Naive thymus-derived CD4-positive, alpha-beta T cell (primary cell): ENCODE data around the gene SMAP1. TPM values are rescaled to one million over a fixed set of nuclear protein-coding genes. Genes with fewer than 3 reads are reported as not detected.

Experiments used
- ATAC-seq: fragments of 150-1000 bp; cut with Tn5 transposase; 2 replicates; pipeline ENCODE4 v1.10.0; 2021; ENCODE audit warnings: mild to moderate bottlenecking, moderate library complexity
- CTCF ChIA-PET: fragments of 350-600 bp; sonication (Branson Sonifier 250); formaldehyde crosslinking; loops from one replicate; lab custom pipeline; 2021; ENCODE audit warnings: antibody characterized with exemption; lab: Charles Lee
- POLR2A ChIA-PET: fragments of 350-600 bp; sonication (Branson Sonifier 250); formaldehyde crosslinking; loops from one replicate; lab custom pipeline; 2021; ENCODE audit warnings: antibody characterized with exemption, inconsistent platforms; lab: Charles Lee
- DNase-seq, 9 donors: peaks; one replicate each; pipeline versions ENCODE4 v3.0.0 to v3.0.0-alpha.2; 2020 to 2022; ENCODE audit warnings: mixed read lengths in 1 of 9
- H3K27ac ChIP-seq: one replicate; pipeline ENCODE4 v1.7.0; 2013; ENCODE audit warnings: mild to moderate bottlenecking, low read depth, low read length, moderate library complexity
- H3K27me3 ChIP-seq, 2 donors: one replicate each; pipeline ENCODE4 v1.7.0; 2013; ENCODE audit warnings: low read length in 2 of 2, mild to moderate bottlenecking in 2 of 2, moderate library complexity in 2 of 2; ENCODE audit not compliant: control insufficient read depth in 2 of 2, insufficient read depth in 2 of 2
- H3K36me3 ChIP-seq, 3 experiments: 1 replicate in 2 of 3; 2 replicates in 1 of 3; pipeline ENCODE4 v1.7.0; 2013; ENCODE audit warnings: low read length in 3 of 3, mild to moderate bottlenecking in 3 of 3, moderate library complexity in 1 of 3; ENCODE audit not compliant: insufficient read depth in 3 of 3, control insufficient read depth in 2 of 3
- H3K4me1 ChIP-seq, 2 donors: one replicate each; pipeline ENCODE4 v1.7.0; 2013; ENCODE audit warnings: low read length in 2 of 2, mild to moderate bottlenecking in 2 of 2, moderate library complexity in 1 of 2; ENCODE audit not compliant: control insufficient read depth in 2 of 2, insufficient read depth in 2 of 2
- H3K4me3 ChIP-seq: 2 replicates; pipeline ENCODE4 v1.7.0; 2013; ENCODE audit warnings: mild to moderate bottlenecking, low read length
- H3K9me3 ChIP-seq, 3 experiments: 1 replicate in 2 of 3; 2 replicates in 1 of 3; pipeline ENCODE4 v1.7.0; 2013; ENCODE audit warnings: low read length in 3 of 3; ENCODE audit not compliant: control insufficient read depth in 2 of 3
- H3K27ac Mint-ChIP-seq, 9 donors: one replicate each; pipeline ENCODE4 v1.8.0; 2020 to 2022; ENCODE audit warnings: mixed read lengths in 9 of 9, mild to moderate bottlenecking in 8 of 9, moderate library complexity in 5 of 9, inconsistent platforms in 2 of 9
- H3K27me3 Mint-ChIP-seq, 5 donors: one replicate each; pipeline ENCODE4 v1.8.0; 2021 to 2022; ENCODE audit warnings: mixed read lengths in 5 of 5, mild to moderate bottlenecking in 1 of 5
- H3K36me3 Mint-ChIP-seq, 5 donors: one replicate each; pipeline ENCODE4 v1.8.0; 2020 to 2022; ENCODE audit warnings: mixed read lengths in 5 of 5, mild to moderate bottlenecking in 3 of 5, inconsistent platforms in 1 of 5
- H3K4me1 Mint-ChIP-seq, 7 donors: one replicate each; pipeline ENCODE4 v1.8.0; 2020 to 2022; ENCODE audit warnings: mixed read lengths in 7 of 7, mild to moderate bottlenecking in 3 of 7, inconsistent platforms in 1 of 7
- H3K4me3 Mint-ChIP-seq, 10 donors: one replicate each; pipeline ENCODE4 v1.8.0; 2020 to 2022; ENCODE audit warnings: mild to moderate bottlenecking in 10 of 10, mixed read lengths in 10 of 10, moderate library complexity in 6 of 10, inconsistent platforms in 2 of 10
- H3K9me3 Mint-ChIP-seq, 11 donors: one replicate each; pipeline ENCODE4 v1.8.0; 2020 to 2022; ENCODE audit warnings: mixed read lengths in 11 of 11, mild to moderate bottlenecking in 4 of 11, inconsistent platforms in 1 of 11, moderate library complexity in 1 of 11
- intact Hi-C, 2 donors: fragments of 100-400 bp; cut with micrococcal nuclease; formaldehyde crosslinking; loops; one replicate each; pipeline ENCODE4 v1.15.1; 2023
- polyA plus RNA-seq, 2 donors: library from polyadenylated mRNA; unstranded; fragments of 300-500 nt; fragmentation: Illumina TruSeq; gene quantifications; one replicate each; pipeline ENCODE4 v1.2.3, GENCODE V29; 2021
- total RNA-seq, 6 experiments: library from RNA in 5 of 6; stranded (reverse) in 5 of 6; gene quantifications; 1 replicate in 5 of 6; 2 replicates in 1 of 6; pipeline ENCODE4 v1.2.3 and lab custom pipeline; 2021 to 2026

SMAP1 gene
- total and polyA plus RNA-seq, 7 experiments from 2014 or later: 11.3 to 45.7 (median 19.7) TPM

- intact Hi-C loops: no loop called here
- H3K9me3 ChIP-seq: no peaks in the 10 kb centered on the region
- no peak overlapping the region for H3K4me3 ChIP-seq
- H3K27me3 ChIP-seq: no peaks in the 10 kb centered on the region
- CTCF ChIA-PET: interaction anchor here (0.9 kb wide), 1 partner anchor 10 kb away, joined by 3 read pairs; no protein-coding TSS in a partner anchor
- Mint-ChIP-seq H3K4me3 (no peak overlapping the region), H3K36me3 (no peaks in the 10 kb centered on the region), H3K4me1 (no peaks in the 10 kb centered on the region), H3K9me3 (no peaks in the 10 kb centered on the region), H3K27me3 (peaks cover 4 to 21% (median 9%) of the 10 kb centered on the region in 5 donors), H3K27ac (no peak overlapping the region)
- H3K27ac ChIP-seq: no peak overlapping the region
- H3K36me3 ChIP-seq: no peaks in the 10 kb centered on the region
- ATAC-seq (no peak), DNase-seq (no peak)
- no peaks in the 10 kb centered on the region for H3K4me1 ChIP-seq
- POLR2A ChIA-PET: no interaction called here
Measured at GRCh38 chr6:70894001-70894400, 226.3 kb downstream of the SMAP1 start.

- ATAC-seq (no peak), DNase-seq (no peak)
- no peaks in the 10 kb centered on the region for H3K36me3 ChIP-seq
- no peak overlapping the region for H3K27ac Mint-ChIP-seq
- intact Hi-C loops: no loop called here
- H3K9me3 ChIP-seq: no peaks in the 10 kb centered on the region
- ChIA-PET POLR2A (no interaction called here), CTCF (interaction anchor here (0.8 kb wide), 1 partner anchor 15 kb away, joined by 3 read pairs; no protein-coding TSS in a partner anchor)
- no peaks in the 10 kb centered on the region for H3K4me1 ChIP-seq
- H3K9me3 Mint-ChIP-seq: no peaks in the 10 kb centered on the region
- no peak overlapping the region for H3K4me3 ChIP-seq
- H3K27me3 ChIP-seq: peaks cover 0 to 4% of the 10 kb centered on the region in 2 donors
- H3K27me3 Mint-ChIP-seq: peaks cover 4 to 39% (median 32%) of the 10 kb centered on the region in 5 donors
- no peaks in the 10 kb centered on the region for H3K4me1 Mint-ChIP-seq
- no peak overlapping the region for H3K27ac ChIP-seq
- no peak overlapping the region for H3K4me3 Mint-ChIP-seq
- no peaks in the 10 kb centered on the region for H3K36me3 Mint-ChIP-seq
Measured at GRCh38 chr6:70900047-70900446, 232.4 kb downstream of the SMAP1 start.

DNA sequence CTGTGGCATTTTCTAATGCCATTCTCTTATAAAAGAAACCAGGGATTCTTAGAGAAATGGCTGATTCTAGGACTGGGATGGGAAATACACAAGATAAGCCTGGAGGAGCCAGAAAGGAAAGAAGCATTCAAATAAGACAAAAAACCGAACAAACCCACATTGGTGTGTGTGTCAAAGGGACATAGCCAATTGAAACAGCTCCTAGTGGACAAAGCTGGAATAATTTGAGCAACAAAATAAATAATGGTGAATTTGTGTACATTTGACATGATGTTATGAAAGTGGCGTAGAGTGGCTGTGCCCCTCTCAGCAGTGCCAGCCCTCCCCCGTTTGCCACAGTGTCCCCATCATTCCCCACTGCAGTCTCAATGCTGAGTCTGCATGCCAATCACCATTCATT is 233.6 kb downstream of the SMAP1 start:
- Mint-ChIP-seq H3K9me3 (no peaks in the 10 kb centered on the region), H3K36me3 (no peaks in the 10 kb centered on the region), H3K4me3 (no peak overlapping the region), H3K27ac (no peak overlapping the region), H3K27me3 (peaks cover 4 to 39% (median 30%) of the 10 kb centered on the region in 5 donors), H3K4me1 (no peaks in the 10 kb centered on the region)
- Histone ChIP-seq H3K4me3 (no peak overlapping the region), H3K27me3 (peaks cover 0 to 4% of the 10 kb centered on the region in 2 donors), H3K36me3 (no peaks in the 10 kb centered on the region), H3K27ac (no peak overlapping the region), H3K4me1 (no peaks in the 10 kb centered on the region), H3K9me3 (no peaks in the 10 kb centered on the region)
- intact Hi-C loops: no loop called here
- ChIA-PET CTCF (no interaction called here), POLR2A (no interaction called here)
- DNase-seq (no peak), ATAC-seq (no peak)

DNA sequence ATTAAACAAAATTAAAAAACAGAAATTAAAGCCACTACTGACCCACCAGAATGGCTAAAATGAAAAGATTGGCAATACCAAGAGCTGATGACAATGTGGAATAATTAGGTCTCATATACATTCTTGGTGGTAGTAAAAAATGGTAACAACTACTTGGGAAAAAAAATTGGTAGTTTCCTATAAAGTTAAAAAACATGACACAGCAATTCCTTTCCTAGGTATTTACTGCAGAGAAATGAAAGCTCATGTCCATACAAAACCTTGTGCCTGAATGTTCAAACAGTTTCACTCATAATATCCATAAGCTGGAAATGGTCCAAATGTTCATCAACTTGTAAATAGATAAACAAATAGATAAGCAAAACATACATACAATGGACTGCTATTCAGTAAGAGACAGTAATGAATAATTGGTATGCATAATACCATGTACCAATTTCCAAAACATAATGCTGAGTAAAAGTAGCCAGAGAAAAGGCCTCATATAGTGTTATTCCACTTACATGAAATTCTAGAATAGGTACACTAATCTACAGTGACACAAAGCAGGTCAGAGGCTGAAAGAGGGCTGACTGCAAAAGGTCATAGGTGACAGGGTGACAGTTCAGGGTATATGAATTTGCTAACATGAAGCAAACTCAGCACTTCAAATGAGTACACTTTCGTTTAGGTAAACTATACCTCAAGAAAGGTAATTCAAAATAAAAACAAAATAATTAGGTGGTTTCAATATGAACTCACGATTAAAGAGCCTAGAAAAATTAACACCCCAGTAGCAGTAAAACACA is 236.2 kb downstream of the SMAP1 start:
- Mint-ChIP-seq H3K4me1 (no peaks in the 10 kb centered on the region), H3K4me3 (no peak overlapping the region), H3K36me3 (no peaks in the 10 kb centered on the region), H3K9me3 (no peaks in the 10 kb centered on the region), H3K27ac (no peak overlapping the region), H3K27me3 (peaks cover 4 to 34% (median 22%) of the 10 kb centered on the region in 5 donors)
- intact Hi-C loops: no loop called here
- Histone ChIP-seq H3K36me3 (no peaks in the 10 kb centered on the region), H3K4me3 (no peak overlapping the region), H3K27ac (no peak overlapping the region), H3K9me3 (no peaks in the 10 kb centered on the region), H3K27me3 (peaks cover 0 to 4% of the 10 kb centered on the region in 2 donors), H3K4me1 (no peaks in the 10 kb centered on the region)
- no peak for DNase-seq
- ATAC-seq: no peak
- POLR2A ChIA-PET: no interaction called here
- CTCF ChIA-PET: no interaction called here

GRCh38 chr6:70905742-70906141 is 238.1 kb downstream of the SMAP1 start:
- ATAC-seq (no peak), DNase-seq (no peak)
- H3K27ac ChIP-seq: no peak overlapping the region
- H3K9me3 ChIP-seq: no peaks in the 10 kb centered on the region
- H3K4me1 ChIP-seq: no peaks in the 10 kb centered on the region
- Mint-ChIP-seq H3K9me3 (peaks cover 0 to 2% (median 0%) of the 10 kb centered on the region in 11 donors), H3K27ac (no peak overlapping the region), H3K27me3 (peaks cover 2 to 29% (median 17%) of the 10 kb centered on the region in 5 donors), H3K4me3 (no peak overlapping the region), H3K36me3 (no peaks in the 10 kb centered on the region), H3K4me1 (no peaks in the 10 kb centered on the region)
- intact Hi-C loops: no loop called here
- H3K27me3 ChIP-seq: peaks cover 0 to 4% of the 10 kb centered on the region in 2 donors
- ChIA-PET CTCF (no interaction called here), POLR2A (no interaction called here)
- H3K36me3 ChIP-seq: no peaks in the 10 kb centered on the region
- H3K4me3 ChIP-seq: no peak overlapping the region

Other genes starting within 250 kb of the SMAP1 start
- gene SDHAF4, start 101.0 kb upstream of the SMAP1 start, total RNA-seq: 10 to 100 TPM in 3 of 5 experiments, 1 to 10 TPM in 2; 4.7 to 14.5 (median 10.3) TPM
- gene SDHAF4, start 101.0 kb upstream of the SMAP1 start, polyA plus RNA-seq: 1 to 10 TPM; 5.7 to 7.4 TPM